GM18951 (cell line): ENCODE measurements around the gene B4GALT2.

Experiments used
- POLR2A ChIP-seq: IDR thresholded peaks from 4 replicates; pipeline ENCODE4 v1.6.1; 2011; ENCODE audit warnings: mild to moderate bottlenecking; ENCODE audit not compliant: insufficient read length, insufficient read depth; ENCODE audit errors: extremely low read depth
- in situ Hi-C: fragments of 300-500 bp; cut with MboI; formaldehyde crosslinking; loops from one replicate; pipeline ENCODE4 v1.12.0; 2022; ENCODE audit warnings: low sequenced_read_pairs, mixed read lengths, inconsistent platforms; ENCODE audit not compliant: unreplicated experiment

Gene B4GALT2

GRCh38 chr1:44002606-44003157 is 23.7 kb downstream of the B4GALT2 start:
- in situ Hi-C loops, result no loop called here
- TF ChIP-seq POLR2A, result no peak

DNA sequence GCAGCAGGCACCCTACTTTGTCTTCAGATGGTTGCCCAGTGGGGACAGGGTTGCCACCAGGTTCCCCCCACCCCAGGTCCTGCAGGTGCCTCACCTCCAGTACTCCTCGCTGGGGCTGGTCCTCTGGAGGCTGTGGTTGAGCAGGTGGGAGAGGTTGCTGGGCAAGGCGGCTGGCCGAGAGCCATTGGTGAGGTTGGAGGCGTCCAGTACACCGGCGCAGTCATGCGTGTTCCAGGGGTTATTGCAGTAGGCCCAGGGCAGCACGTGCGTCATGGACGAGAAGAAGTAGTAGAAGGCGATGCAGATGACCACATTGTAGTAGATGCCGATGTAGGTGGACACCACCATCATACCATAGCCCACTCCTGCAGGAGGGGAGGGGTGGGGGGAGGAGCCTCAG is 29.2 kb downstream of the B4GALT2 start:
- in situ Hi-C loops, result no loop called here
- TF ChIP-seq POLR2A, result no peak

GRCh38 chr1:44010935-44011471 is 32.0 kb downstream of the B4GALT2 start:
- in situ Hi-C loops, result no loop called here
- no peak for TF ChIP-seq POLR2A

DNA sequence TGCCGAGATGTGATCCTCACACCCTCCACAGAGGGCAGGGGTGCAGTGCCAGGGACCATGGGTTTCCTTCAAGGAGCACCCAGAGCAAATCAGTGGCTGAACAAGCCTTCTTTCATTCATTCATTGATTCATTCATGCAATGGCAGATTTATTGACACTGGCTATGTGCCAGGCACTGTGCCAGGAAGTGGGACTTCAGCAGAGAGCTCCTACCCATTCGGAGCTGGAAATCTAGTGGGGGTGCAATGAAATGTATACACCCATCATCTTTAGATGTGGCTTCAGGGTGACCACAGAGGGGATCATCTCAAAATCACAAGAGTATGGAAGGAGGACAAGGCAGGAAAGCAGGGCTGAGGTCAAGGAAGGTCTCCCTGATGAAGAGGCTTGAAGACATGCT is 33.4 kb downstream of the B4GALT2 start:
- in situ Hi-C loops, result no loop called here
- no peak for TF ChIP-seq POLR2A

DNA sequence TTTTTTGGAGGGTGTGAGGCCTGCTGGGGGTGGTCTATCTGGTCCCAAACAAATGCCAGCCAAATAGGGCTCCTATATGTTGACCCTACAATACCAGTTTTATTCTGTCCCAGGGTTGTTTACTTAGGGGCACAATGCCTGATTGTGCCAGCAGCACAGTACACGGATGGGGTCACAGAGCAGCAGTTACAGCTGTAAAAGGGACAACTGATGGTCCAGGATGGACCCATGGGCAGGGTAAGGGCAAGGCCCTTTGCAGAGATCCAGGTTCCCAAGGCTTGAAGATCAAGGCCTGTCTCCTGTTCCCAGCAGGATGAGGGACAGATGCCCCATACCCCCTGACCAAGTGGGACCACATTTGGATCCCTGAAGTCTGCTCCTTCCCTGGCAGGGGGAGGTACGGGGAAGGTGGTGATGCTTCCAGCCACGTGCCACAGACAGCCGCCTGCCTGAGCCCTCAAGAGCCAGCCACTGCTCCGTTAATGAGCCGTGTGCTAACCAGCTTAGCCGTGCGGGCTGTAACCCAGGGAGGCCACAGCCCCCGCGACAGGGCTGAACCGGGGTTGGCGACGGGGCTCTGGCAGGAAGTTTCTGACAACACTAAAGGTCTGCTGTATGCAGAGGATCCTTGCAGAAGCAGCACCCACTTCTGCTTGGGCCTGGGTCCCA is 34.1 kb downstream of the B4GALT2 start:
- TF ChIP-seq POLR2A, result no peak
- in situ Hi-C loops, result no loop called here

GRCh38 chr1:44013949-44014348 is 34.9 kb downstream of the B4GALT2 start:
- TF ChIP-seq POLR2A, result no peak
- in situ Hi-C loops, result no loop called here

DNA sequence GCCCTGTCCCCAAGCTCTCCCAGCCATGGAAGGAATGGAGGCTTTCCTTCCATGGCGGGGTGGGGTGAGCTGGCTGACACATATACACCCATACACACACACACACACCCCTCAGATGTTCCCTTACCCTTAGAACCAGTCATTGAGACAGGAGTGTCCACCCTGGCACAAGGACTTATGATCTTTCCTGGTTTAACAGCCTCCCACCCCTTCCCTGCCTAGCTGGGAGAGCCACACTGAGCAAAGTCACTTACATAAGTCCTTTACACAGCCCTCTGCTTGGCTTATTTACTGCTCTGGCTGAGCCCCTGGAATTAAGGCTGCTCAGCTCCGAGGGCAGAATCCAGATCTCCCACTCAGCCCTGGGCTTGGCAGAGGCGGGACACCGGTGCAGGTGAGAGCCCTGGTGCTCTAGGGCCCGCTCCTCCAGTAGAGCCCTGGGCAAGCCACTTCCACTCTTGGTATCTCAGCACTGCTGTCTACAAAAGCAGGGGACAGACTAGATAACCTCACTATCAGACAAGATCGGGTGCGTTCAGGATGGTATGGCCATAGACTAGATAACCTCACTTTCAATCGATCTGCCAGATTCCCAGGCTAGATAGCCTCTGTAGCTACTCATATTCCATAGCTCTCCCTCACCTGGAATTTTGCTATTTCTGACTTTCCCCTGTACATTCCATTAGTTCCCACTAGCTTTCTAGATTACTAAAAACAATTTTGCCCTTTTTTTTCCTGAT is 35.5 kb downstream of the B4GALT2 start:
- TF ChIP-seq POLR2A, result no peak
- in situ Hi-C loops, result no loop called here

- in situ Hi-C loops, result no loop called here
- TF ChIP-seq POLR2A, result no peak
Measured at GRCh38 chr1:44015206-44015605, 36.2 kb downstream of the B4GALT2 start.

DNA sequence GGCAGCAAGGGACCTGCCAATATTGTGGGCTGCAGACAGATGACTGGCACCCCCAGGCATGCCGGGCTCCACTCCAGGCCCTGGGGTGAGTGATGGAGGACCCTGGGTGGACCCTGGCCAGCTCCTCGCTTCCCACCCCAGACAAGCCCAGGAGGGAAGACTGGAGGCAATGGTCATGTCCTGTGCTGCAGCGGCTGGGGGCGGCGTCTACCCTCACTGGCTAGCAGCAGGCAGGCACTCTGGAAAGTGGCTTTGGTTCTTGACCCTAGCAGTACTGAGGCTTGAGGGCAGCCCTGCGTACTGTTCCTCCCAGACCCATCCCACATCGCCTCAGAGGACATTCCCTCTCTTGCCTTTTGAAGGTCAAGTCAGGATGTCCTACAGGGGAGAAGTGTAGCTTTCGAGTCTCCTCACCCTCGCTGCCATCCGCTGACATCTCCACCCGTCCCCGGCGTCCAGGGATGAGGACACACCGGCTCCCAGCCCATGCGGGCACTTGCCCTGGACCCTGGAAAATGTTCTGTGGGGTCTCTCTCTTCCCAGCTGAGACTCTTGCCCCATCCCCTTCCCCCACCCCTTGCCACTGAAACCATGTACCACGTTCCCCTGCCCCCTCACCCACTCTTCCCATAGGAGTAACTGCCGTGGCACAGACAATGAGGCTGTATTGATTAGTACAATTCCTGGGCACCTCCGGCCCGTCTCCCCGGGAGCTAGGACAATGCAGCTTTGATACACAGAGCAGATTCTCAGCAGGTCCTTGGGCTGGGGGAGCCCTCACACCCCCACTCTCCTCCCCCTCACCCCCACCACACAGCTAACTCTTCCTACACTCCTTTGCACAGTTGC is 37.3 kb downstream of the B4GALT2 start:
- no peak for TF ChIP-seq POLR2A
- in situ Hi-C loops, result no loop called here

DNA sequence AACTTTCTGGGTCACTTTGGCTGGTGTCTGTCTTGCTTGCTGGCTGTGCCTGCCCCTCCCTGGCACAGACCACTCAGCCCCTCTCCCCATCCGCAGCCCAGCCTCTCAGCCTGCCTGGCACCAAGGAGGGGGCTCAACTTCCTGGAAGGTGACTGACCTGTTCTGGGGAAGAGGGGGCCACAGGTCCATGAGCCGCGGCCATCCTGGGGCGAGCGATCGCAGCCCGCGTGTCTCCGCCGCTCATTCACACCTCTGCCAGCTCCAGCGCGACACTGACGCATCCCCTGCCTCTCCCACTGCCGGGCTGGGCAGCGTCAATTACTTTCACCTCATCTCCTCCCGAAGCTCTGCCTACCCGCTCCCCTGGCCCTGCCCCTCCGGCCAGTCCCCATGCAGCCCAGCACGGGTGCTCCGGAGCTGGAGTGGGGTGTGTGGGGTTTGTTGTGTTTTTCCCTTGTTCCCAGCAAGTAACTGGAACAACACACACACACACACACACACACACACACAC is 37.9 kb downstream of the B4GALT2 start:
- TF ChIP-seq POLR2A, result no peak
- in situ Hi-C loops, result no loop called here

- in situ Hi-C loops, result no loop called here
Measured at GRCh38 chr1:44019466-44019948, 40.5 kb downstream of the B4GALT2 start.

DNA sequence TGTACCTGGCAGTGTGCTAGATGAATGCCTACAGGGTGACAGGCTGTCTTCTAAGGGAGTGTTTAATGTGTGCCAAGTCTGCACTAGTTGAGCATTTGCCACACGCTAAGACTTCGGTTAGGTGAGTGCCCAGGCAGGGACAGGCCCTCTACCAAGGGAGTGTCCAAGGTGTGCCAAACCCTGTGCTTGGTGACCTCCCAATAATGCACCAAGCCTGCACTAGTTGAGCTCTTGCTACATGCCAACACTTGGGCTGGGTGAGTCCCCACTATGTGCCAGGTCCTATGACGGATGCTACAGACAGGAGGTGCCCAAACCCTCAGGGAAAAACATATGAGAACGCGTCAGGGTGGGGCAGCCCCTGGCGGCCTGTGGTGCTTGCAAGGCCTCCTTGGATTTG is 41.5 kb downstream of the B4GALT2 start:
- in situ Hi-C loops, result no loop called here
- TF ChIP-seq POLR2A, result no peak

More at GRCh38 chr1:44019466-44019948, 40.5 kb downstream of the B4GALT2 start:
- no peak for TF ChIP-seq POLR2A

DNA sequence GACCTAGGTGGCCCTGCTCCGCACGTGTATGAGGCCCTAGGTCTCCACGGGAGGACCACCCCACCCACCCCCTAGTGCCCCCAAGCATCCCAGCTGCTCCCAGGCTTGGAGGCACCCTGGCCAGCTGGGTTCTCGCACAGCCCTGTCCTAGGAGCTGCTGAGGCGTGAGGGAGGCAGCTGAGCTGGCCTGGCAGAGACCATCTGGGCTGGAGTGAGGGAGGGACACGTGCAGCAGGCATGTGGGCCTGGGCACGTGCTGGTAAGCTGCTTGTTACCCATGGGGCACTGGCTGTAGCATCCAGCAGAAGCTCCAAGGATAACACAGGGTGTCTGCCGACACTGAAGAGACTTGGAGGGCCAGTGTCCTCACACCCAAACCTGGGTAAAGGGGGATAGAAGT is 42.1 kb downstream of the B4GALT2 start:
- in situ Hi-C loops, result no loop called here
- TF ChIP-seq POLR2A, result no peak
